HG02759 (cell line): Measurements from ENCODE around the gene COL6A3.

Experiments used
- ATAC-seq: cut with Tn5 transposase; IDR thresholded peaks from one replicate; pipeline ENCODE4 v1.9.1; 2021; ENCODE audit warnings: mild to moderate bottlenecking, moderate library complexity; ENCODE audit not compliant: unreplicated experiment

The COL6A3 gene

DNA sequence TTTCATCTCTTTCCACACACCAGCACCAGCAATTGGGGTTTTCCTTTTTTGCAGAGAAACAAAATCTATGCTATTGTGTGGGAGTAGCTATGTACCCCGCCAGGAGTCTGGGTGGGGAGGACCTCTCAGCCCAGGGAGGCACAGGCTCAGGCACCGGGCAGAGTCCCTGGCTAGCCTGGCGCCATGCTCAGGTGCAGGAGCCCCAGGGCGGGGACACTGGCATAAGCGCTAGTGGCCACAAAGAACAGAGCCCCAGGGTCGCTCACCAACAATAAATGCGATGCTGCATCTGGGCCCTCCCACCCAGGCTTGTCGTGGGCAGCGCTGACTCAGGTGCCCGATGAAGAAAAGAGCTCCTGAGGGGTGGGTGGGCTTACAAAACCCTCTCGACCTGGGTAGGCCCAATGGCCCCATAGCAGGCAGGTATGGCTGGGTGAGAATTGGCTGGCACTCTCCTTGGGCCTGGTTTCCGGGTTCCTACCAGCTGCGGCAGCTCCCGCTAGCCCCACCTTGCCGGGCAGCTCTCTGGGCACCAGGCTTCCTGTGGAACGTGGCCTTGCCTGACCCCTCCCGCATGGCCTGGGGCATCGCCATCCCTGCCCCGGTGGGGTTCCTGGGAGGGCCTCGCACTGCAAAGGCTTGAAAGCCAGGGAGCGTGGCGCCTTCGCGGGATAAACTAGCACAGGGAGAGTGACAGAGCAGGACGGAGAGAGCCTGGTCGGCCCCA, 31.8 kb upstream of the COL6A3 start:
- no peak for ATAC-seq

- ATAC-seq: no peak
Measured at GRCh38 chr2:237444071-237444470, 30.1 kb upstream of the COL6A3 start.

- ATAC-seq: no peak
Measured at GRCh38 chr2:237441605-237442274, 27.8 kb upstream of the COL6A3 start.

DNA sequence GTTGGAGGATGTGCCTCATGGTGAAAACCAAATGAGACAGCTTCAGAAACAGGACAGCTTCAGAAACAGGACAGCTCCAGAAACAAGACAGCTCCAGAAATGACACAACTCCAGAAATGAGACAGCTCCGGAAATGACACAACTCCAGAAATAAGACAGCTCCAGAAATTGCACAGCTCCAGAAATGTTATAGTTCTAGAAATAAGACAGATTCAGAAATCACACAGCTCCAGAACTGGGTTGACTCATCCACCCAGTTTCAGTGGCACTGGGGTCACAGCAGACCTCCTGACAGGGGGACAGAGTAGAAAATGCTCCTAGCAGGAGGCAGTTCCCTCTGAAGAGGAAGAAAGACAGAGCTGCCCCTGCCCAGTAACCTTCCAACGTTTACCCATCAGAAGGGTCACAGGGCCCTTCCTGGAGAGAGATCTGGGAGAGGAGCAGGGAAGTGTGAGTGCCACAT, 26.9 kb upstream of the COL6A3 start:
- no peak for ATAC-seq

DNA sequence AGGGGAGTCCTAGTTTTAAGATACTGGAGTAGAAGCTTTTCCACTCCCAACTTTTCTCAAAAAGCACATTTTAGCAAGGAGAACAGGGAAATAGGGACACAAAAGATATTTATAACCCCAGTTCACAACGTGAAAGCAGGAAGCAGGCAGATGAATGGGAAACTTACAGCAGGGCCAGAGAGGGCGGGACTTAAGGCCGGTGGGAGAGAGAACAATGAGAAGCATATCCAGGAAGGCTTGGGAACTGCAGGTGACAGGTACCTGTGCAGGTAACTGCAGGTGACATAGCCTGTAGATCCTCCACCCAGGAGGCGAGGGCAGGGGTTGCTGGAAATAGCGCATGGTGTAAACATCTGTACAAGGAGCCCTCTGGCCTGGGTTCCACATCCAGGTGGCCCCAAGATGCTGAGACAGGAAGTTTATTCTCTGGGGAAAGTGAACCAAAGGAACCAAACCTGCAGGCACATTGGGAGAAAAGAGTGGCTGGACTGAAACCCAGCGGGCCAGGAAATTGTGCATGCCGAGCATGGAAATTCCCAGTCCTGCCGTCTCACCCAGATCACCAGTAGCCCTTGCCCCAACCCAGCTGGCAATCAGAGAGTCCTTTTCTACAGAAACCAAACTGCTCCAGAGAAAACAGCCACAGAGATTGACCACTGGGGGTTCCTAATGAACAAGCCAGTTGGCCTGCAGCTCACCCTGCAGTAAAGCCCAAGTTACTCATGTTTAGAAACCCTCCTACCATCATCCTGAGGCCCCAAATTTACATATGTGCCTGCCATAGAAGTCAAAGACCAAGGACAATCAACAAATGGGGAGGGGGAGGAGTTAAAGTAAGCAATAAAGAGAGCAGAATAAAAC, 24.3 kb upstream of the COL6A3 start:
- no peak for ATAC-seq

GRCh38 chr2:237437566-237437965, 23.6 kb upstream of the COL6A3 start:
- ATAC-seq: no peak

DNA sequence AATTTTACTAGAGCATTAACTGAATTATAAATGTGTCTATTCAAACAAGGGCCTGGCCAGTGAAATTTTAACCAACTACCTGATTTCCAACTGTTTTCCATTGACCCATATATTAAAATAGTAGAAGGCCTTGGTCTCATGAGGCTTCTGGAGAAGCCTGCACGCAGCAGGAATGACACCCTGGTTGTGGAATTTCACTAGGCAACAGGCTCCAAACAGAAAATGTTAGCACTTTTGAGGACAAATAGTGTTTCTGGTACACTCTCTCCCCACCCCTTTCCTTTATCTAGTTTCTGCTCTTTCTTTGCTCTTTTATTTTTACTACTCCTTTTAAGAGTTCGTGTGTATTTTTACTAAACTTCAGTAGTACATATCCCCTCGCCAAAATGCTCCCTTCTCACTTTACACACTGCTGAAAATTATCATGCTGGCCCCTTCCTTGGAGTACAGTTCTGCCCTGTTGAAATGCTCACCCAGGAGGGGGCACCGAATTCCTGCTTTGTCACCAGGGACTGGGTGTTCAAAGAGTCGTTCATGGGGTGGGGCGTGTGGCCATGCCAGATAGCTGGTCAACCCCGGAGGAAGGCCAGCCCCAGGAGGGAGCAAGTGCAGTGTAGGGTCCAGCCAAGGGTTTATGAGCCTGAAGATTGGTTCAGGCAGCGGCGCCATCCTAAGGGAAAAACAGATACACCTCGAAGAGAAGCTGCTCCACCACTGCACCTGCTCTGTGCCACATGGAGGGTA, 22.1 kb upstream of the COL6A3 start:
- no peak for ATAC-seq

DNA sequence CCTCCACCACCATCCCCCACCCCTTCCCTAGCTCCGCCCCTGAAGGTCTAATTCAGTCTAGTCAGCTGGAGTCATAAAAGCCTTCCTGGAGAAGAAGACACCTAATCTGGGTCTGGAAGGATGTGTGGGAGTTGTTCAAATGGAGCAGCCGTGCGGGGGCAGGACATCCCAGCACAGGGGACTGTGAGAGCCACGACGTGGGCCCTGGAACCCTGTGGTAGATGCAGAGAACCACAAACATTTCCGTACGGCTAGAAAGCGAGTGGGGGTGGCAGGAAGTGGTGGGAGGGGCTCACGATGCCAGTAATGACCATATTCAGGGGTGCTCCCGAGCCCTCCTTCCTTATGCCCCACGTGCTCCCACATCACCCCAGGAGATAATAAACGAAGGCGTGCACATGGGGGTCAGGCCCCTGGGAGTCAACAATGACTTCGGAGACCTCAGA, 20.9 kb upstream of the COL6A3 start:
- no peak for ATAC-seq

- ATAC-seq: no peak
Measured at GRCh38 chr2:237433920-237434676, 20.1 kb upstream of the COL6A3 start.

DNA sequence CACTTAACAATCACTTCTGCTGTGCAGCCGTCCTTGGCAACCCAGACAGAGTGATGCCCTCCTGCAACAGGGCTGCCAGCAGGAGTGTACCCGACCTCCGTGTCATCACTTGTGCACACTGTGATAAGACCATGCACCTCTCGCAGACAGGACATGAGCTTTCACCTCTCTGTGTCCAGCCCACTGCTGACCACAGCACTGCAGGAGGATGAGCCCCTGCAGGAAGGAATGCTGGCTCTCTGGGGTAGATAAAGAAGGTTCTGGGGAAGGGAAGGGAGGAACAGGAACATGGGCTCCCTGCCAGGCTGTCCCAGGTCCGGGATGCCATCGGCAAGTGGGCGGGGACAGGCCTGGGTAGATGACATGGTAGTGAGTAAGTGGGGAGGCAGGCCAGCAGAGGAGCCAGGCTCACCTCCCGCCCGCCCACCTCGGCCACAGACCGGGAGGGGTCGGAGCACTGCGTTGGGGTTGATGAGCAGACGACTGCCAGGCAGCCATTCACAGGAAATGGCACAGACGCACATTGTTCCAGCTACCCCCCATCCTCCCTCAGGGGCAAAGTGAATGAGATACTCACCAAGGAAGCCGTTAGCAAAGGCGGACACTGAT, 18.6 kb upstream of the COL6A3 start:
- ATAC-seq: no peak

DNA sequence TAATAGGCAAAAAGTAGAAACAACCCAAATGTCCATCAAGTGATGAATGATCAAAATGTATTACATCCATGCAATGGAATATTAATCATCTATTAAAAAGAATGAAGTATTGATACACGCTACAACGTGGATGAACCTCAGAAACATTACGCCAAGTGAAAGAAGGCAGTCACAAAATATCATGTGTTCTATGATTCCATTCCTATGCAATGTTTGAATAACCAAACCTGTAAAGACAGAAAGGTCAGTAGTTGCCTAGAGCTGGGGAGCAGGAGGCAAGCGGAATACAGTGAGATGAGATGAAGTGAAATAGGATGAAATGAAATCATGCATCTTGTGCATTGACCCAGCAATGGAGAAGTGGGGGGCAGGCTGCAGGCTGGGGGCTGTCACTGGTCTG, 17.9 kb upstream of the COL6A3 start:
- ATAC-seq: no peak

GRCh38 chr2:237431372-237431771, 17.4 kb upstream of the COL6A3 start:
- ATAC-seq: no peak

- ATAC-seq: no peak
Measured at GRCh38 chr2:237430861-237431260, 16.9 kb upstream of the COL6A3 start.

DNA sequence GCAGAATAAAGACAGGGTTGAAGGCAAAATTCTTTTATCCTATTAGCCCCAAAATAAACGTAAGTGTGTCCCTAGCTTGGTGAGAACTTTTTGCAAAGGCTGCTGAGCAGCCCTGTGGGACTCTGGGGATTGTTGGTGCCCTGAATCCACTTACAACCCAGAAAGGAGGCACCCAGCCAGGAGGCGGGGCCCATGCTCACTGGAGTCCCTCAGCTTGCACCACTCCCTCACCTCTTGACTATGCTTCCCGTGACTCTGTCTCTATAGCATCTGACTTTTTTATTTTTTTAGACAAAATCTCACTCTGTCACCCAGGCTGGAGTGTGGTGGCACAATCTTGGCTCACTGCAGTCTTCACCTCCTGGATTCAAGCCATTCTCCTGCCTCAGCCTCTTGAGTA, 15.8 kb upstream of the COL6A3 start:
- ATAC-seq: no peak

DNA sequence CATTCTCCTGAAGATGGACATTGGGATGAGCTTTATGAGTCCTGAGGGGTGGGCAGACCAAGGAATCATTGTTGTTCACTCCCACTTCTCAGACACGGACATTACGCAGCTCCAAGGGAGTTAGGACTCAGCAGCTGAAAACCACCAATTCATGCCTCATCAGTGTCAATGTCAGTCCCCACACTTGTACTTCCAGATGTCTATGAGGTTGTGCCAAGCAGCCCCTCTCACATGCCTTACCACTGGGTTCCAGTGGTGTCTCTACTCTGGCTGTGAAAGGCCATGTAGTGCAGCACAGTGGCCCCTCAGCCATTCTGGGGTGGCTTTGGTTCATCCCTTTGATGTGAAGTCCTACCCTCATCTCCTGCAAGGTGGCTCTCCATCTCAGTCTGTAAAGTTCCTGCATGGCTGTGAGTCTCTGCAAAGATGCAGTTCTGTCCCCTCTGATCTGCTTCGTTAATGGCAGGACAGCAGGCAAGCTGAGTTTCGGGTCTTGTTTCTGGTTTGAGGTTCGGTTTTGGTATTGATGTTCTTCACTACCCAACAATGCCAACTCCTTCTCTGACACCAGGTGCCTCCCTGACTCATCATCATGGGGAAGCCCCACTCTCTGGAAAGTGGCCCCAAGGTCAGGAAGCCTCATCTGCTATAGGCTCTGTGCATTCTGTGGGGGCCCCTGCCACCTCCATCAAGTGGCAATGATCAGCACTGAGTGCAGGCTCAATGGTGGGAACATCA, 14.0 kb upstream of the COL6A3 start:
- no peak for ATAC-seq

- no peak for ATAC-seq
Measured at GRCh38 chr2:237426517-237426916, 12.6 kb upstream of the COL6A3 start.

GRCh38 chr2:237425320-237425719, 11.4 kb upstream of the COL6A3 start:
- no peak for ATAC-seq

DNA sequence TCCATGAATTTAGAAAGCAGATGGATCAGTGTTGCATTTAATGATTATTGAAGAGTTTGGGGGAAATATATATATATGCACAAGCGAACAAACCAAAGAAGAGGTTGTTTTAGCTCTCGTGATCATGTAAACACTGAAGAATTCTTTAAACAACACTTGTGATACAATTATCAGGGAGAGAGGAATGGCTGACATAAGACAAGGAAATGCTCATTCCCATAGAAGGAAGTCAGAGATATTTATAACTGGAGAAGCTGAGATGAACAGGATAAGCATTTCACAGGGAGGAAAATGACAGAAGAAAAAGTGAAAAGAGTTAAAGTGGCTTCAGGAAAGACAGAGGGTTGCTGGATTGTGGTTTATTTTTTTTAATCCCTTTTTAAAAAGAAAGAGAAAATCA, 10.6 kb upstream of the COL6A3 start:
- ATAC-seq: no peak

- ATAC-seq: no peak
Measured at GRCh38 chr2:237423891-237424290, 9.9 kb upstream of the COL6A3 start.
